Measurements from ENCODE around the gene PIP5K1C. TPM values are rescaled to one million over a fixed set of nuclear protein-coding genes. Genes with fewer than 3 reads are reported as not detected.

The PIP5K1C gene
- polyA plus RNA-seq, 1 donor (not counting 4 experiments of a cell fraction or from before 2014, with no cell fraction given): 3.6 TPM

GRCh38 chr19:3710265-3710812 lies 10.1 kb upstream of the PIP5K1C start:
- Histone ChIP-seq H3K79me2 (ENCODE audit: control insufficient read depth, insufficient read depth, low read length) (no peaks in the 10 kb centered on the region), H3K9me1 (ENCODE audit: control insufficient read depth, extremely low read depth, insufficient read depth, low read length) (no peaks in the 10 kb centered on the region), H3K27ac (ENCODE audit: control insufficient read depth, insufficient read depth, low read length) (no peak overlapping the region), H4K20me1 (ENCODE audit: control insufficient read depth, extremely low read depth, insufficient read depth, low read length) (no peaks in the 10 kb centered on the region), H3K4me2 (ENCODE audit: control insufficient read depth, extremely low read depth, insufficient read depth, low read depth, low read length) (no peak overlapping the region), H3K27me3 (ENCODE audit: control insufficient read depth, extremely low read depth, insufficient read depth, low read length) (peaks cover 29% of the 10 kb centered on the region), H3K36me3 (ENCODE audit: control insufficient read depth in 2 of 2, extremely low read depth in 1 of 2, insufficient read depth in 2 of 2, low read length in 2 of 2) (no peaks in the 10 kb centered on the region), H3K9ac (ENCODE audit: control insufficient read depth, extremely low read depth, insufficient read depth, low read length) (no peak overlapping the region), H3K4me3 (ENCODE audit: control insufficient read depth in 2 of 3, extremely low read depth in 1 of 3, insufficient read depth in 2 of 3, low read depth in 1 of 3, low read length in 3 of 3) (no peak overlapping the region), H3K9me3 (ENCODE audit: control insufficient read depth, low read depth, low read length) (no peaks in the 10 kb centered on the region), H3K4me1 (ENCODE audit: control insufficient read depth, extremely low read depth, insufficient read depth, low read length) (peaks cover 2% of the 10 kb centered on the region), H2AFZ (ENCODE audit: control insufficient read depth, low read length) (no peak overlapping the region)
- no peak for TF ChIP-seq EZH2 (IDR thresholded peaks at IDR 0.05; ENCODE audit: low read length)
- TF ChIP-seq, protein P1, sequence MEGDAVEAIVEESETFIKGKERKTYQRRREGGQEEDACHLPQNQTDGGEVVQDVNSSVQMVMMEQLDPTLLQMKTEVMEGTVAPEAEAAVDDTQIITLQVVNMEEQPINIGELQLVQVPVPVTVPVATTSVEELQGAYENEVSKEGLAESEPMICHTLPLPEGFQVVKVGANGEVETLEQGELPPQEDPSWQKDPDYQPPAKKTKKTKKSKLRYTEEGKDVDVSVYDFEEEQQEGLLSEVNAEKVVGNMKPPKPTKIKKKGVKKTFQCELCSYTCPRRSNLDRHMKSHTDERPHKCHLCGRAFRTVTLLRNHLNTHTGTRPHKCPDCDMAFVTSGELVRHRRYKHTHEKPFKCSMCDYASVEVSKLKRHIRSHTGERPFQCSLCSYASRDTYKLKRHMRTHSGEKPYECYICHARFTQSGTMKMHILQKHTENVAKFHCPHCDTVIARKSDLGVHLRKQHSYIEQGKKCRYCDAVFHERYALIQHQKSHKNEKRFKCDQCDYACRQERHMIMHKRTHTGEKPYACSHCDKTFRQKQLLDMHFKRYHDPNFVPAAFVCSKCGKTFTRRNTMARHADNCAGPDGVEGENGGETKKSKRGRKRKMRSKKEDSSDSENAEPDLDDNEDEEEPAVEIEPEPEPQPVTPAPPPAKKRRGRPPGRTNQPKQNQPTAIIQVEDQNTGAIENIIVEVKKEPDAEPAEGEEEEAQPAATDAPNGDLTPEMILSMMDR (optimal IDR thresholded peaks at IDR 0.05 in 1 of 3, IDR thresholded peaks at IDR 0.05 in 1 of 3, conservative IDR thresholded peaks at IDR 0.05 in 1 of 3; ENCODE audit: extremely low read depth in 1 of 3, insufficient read depth in 2 of 3, low read length in 3 of 3): no peak
- no peak for FAIRE-seq
- no peak for DNase-seq (ENCODE audit: low read depth, low spot score)
- dilution Hi-C loops (cut with MboI; ENCODE audit: extremely low pct_ligation_motif_present, low sequenced_read_pairs): no loop called here

DNA sequence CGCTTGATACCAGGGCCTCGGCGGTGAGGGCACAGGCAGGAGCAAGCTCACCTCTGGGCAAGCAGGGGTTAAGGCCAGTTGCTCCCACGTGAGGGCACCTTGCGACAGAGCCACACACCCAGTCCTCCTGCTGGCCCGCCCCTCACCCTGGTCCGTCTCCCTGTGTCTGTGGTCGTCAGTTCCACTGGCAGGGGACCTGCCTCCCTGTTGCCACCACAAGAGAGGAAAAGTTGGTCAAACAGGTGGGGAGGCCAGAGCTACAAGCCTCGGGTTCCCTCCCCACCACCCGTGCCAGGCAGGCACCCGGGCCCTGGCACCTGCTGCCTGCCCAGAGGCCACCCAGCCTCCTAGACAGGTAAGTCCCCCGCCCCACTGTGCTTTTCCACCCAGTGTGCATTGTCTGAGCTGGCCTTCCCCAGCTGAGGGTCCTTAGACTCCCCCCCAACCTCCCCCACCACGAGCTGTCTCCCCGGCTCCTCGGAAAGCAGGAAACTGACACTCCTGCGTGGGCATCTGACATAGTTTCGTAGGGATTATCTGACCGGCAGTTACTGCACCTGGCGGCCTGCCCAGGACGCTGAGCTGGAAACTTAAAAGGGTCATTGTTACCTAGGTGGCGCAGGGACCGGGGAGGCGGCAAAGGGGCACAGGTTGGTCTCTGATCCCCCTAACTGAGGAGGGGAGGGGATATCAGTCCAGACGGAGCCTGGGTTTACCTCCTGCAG lies 8.1 kb upstream of the PIP5K1C start, which contains the start of gene TJP3:
Gene TJP3, plus strand, starts transcription at position 178 of the 725 bp plus-strand sequence. CDS start 20,049 bp downstream, outside the sequence.
- dilution Hi-C loops (cut with MboI; ENCODE audit: extremely low pct_ligation_motif_present, low sequenced_read_pairs): no loop called here
- Histone ChIP-seq H3K27ac (ENCODE audit: control insufficient read depth, insufficient read depth, low read length) (no peak within 1 kb of the TSS), H3K4me1 (ENCODE audit: control insufficient read depth, extremely low read depth, insufficient read depth, low read length) (peaks cover 2% of the 10 kb centered on the region), H3K4me2 (ENCODE audit: control insufficient read depth, extremely low read depth, insufficient read depth, low read depth, low read length) (no peak within 1 kb of the TSS), H2AFZ (ENCODE audit: control insufficient read depth, low read length) (no peak within 1 kb of the TSS), H4K20me1 (ENCODE audit: control insufficient read depth, extremely low read depth, insufficient read depth, low read length) (no peaks in the 10 kb centered on the region), H3K27me3 (ENCODE audit: control insufficient read depth, extremely low read depth, insufficient read depth, low read length) (peaks cover 28% of the 10 kb centered on the region), H3K9ac (ENCODE audit: control insufficient read depth, extremely low read depth, insufficient read depth, low read length) (no peak within 1 kb of the TSS), H3K36me3 (ENCODE audit: control insufficient read depth in 2 of 2, extremely low read depth in 1 of 2, insufficient read depth in 2 of 2, low read length in 2 of 2) (no peaks in the 10 kb centered on the region), H3K9me1 (ENCODE audit: control insufficient read depth, extremely low read depth, insufficient read depth, low read length) (no peaks in the 10 kb centered on the region), H3K9me3 (ENCODE audit: control insufficient read depth, low read depth, low read length) (no peaks in the 10 kb centered on the region), H3K4me3 (ENCODE audit: control insufficient read depth in 2 of 3, extremely low read depth in 1 of 3, insufficient read depth in 2 of 3, low read depth in 1 of 3, low read length in 3 of 3) (no peak within 1 kb of the TSS), H3K79me2 (ENCODE audit: control insufficient read depth, insufficient read depth, low read length) (no peaks in the 10 kb centered on the region)
- TF ChIP-seq, protein P1 (optimal IDR thresholded peaks at IDR 0.05 in 1 of 3, IDR thresholded peaks at IDR 0.05 in 1 of 3, conservative IDR thresholded peaks at IDR 0.05 in 1 of 3; ENCODE audit: extremely low read depth in 1 of 3, insufficient read depth in 2 of 3, low read length in 3 of 3): no peak
- no peak for TF ChIP-seq EZH2 (IDR thresholded peaks at IDR 0.05; ENCODE audit: low read length)
- DNase-seq (ENCODE audit: low read depth, low spot score) (no peak), FAIRE-seq (no peak)

Measured in keratinocyte (primary cell).